ENCODE results near the gene ZFP30. TPM values are rescaled to one million over a fixed set of nuclear protein-coding genes. Genes with fewer than 3 reads are reported as not detected.

The ZFP30 gene
- total and polyA plus RNA-seq, 10 of the 15 experiments (the other 5 are each of a cell fraction or from before 2014, with no cell fraction given): 1.4 to 12.8 (median 5.7) TPM

GRCh38 chr19:37655689-37656371 lies 565 bp upstream of the ZFP30 start (continued):
- TF ChIP-seq SKIL (IDR thresholded peaks at IDR 0.05; ENCODE audit: low read depth, poor library complexity, severe bottlenecking) (no peak), SUPT20H (IDR thresholded peaks at IDR 0.05; ENCODE audit: borderline replicate concordance, control insufficient read depth, low read depth, low read length) (no peak), MEF2A (IDR thresholded peaks at IDR 0.05; ENCODE audit: insufficient read depth, low read depth, low read length) (no peak), LARP7 (IDR thresholded peaks at IDR 0.05) (peak; percentile 22; the same call in 1 of the 2 replicates), NKRF (conservative IDR thresholded peaks at IDR 0.05) (0 out of 2 replicates have a peak, but pooled peaks have one; percentile 20), ZZZ3 (IDR thresholded peaks at IDR 0.05; ENCODE audit: control insufficient read depth, insufficient read length, low read depth) (no peak), ZBTB11 (CRISPR knock-in tag; IDR thresholded peaks at IDR 0.05) (no peak), STAT3 (IDR thresholded peaks at IDR 0.05; ENCODE audit: low read depth, low read length) (no peak), CTCF (IDR thresholded peaks at IDR 0.05 in 2 of 3, conservative IDR thresholded peaks at IDR 0.05 in 1 of 3; ENCODE audit: control insufficient read depth in 2 of 3, extremely low read depth in 1 of 3, insufficient read depth in 1 of 3, low read depth in 3 of 3, low read length in 3 of 3) (no peak), FOXK2 (IDR thresholded peaks at IDR 0.05) (0 out of 2 replicates have a peak, but pooled peaks have one; percentile 31), ZNF217 (IDR thresholded peaks at IDR 0.05) (peak; percentile 18; the same call in 1 of the 2 replicates), NFYB (IDR thresholded peaks at IDR 0.05; ENCODE audit: insufficient read depth, low read depth, low read length) (no peak), YY1 (IDR thresholded peaks at IDR 0.05; ENCODE audit: low read depth, low read length) (no peak; the same call in 1 of the 2 replicates), RBBP5 (conservative IDR thresholded peaks at IDR 0.05) (no peak)
- TF ChIP-seq, protein P1, sequence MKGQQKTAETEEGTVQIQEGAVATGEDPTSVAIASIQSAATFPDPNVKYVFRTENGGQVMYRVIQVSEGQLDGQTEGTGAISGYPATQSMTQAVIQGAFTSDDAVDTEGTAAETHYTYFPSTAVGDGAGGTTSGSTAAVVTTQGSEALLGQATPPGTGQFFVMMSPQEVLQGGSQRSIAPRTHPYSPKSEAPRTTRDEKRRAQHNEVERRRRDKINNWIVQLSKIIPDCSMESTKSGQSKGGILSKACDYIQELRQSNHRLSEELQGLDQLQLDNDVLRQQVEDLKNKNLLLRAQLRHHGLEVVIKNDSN (IDR thresholded peaks at IDR 0.05; ENCODE audit: borderline replicate concordance, extremely low read length, insufficient read depth, low read depth, low read length): peak; percentile 42
- TF ChIP-seq, protein P2, sequence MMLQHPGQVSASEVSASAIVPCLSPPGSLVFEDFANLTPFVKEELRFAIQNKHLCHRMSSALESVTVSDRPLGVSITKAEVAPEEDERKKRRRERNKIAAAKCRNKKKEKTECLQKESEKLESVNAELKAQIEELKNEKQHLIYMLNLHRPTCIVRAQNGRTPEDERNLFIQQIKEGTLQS (IDR thresholded peaks at IDR 0.05; ENCODE audit: borderline replicate concordance, extremely low read depth, low read depth, low read length): no peak

All from GM12878 (cell line).